ENCODE measurements around the gene TRIM46.
A peak's percentile ranks its signal among the peaks of the same experiment; 100 is the strongest.

TRIM46 gene

GRCh38 chr1:155173478-155174323 is at the start of gene TRIM46:
Gene TRIM46 (plus strand): TSS chr1:155173849. CDS start chr1:155173967, 118 bp downstream.
- DNase-seq = no peak

- DNase-seq = peak; percentile 63
These were observed 48.9 kb upstream of the TRIM46 start for GRCh38 chr1:155124503-155125463.

- peak; percentile 61 for DNase-seq
These were observed 48.1 kb upstream of the TRIM46 start for GRCh38 chr1:155125511-155125945.

- peak; percentile 82 for DNase-seq
These were observed 47.6 kb upstream of the TRIM46 start for GRCh38 chr1:155125946-155126555.

GRCh38 chr1:155126556-155127104 is 47.0 kb upstream of the TRIM46 start:
- peak; percentile 74 for DNase-seq

GRCh38 chr1:155127105-155127966 is 46.3 kb upstream of the TRIM46 start, which contains the start of gene EFNA1:
Gene EFNA1 (plus strand): TSS chr1:155127876. CDS start chr1:155127978, 102 bp downstream.
- peak; percentile 47 for DNase-seq

- DNase-seq = no peak
These were observed 45.5 kb upstream of the TRIM46 start for GRCh38 chr1:155127967-155128754.

- peak; percentile 68 for DNase-seq
These were observed 44.7 kb upstream of the TRIM46 start for GRCh38 chr1:155128755-155129473.

GRCh38 chr1:155130272-155131006 is 43.2 kb upstream of the TRIM46 start:
- DNase-seq = no peak

GRCh38 chr1:155131285-155131684 is 42.4 kb upstream of the TRIM46 start:
- DNase-seq = no peak

GRCh38 chr1:155131856-155132255 is 41.8 kb upstream of the TRIM46 start:
- no peak for DNase-seq

GRCh38 chr1:155133799-155134281 is 39.8 kb upstream of the TRIM46 start:
- DNase-seq = no peak

- no peak for DNase-seq
These were observed 39.3 kb upstream of the TRIM46 start for GRCh38 chr1:155134322-155134721.

GRCh38 chr1:155134880-155135414 is 38.7 kb upstream of the TRIM46 start:
- peak; percentile 62 for DNase-seq

- peak; percentile 93 for DNase-seq
These were observed 38.1 kb upstream of the TRIM46 start, which contains the start of gene SLC50A1 for GRCh38 chr1:155135415-155136028. Gene SLC50A1 (plus strand): TSS chr1:155135852. CDS start chr1:155135912, 60 bp downstream.

GRCh38 chr1:155136748-155137147 is 36.9 kb upstream of the TRIM46 start:
- DNase-seq = peak; percentile 23

- DNase-seq = no peak
These were observed 36.3 kb upstream of the TRIM46 start for GRCh38 chr1:155137154-155137949.

All from SHP77 treated with DMSO at 0.1 percent for 48 hours (cell line).